Subcutaneous adipose tissue (tissue), 4 donors: ENCODE data around the gene BYSL. TPM values are rescaled to one million over a fixed set of nuclear protein-coding genes. Genes with fewer than 3 reads are reported as not detected.

Experiments used
- CTCF ChIP-seq: fragments of 450-650 bp; IDR thresholded peaks from one replicate; pipeline ENCODE4 v1.5.1; 2016; ENCODE audit warnings: low read depth, mild to moderate bottlenecking, control low read depth, antibody characterized with exemption, moderate library complexity
- total RNA-seq, 4 donors: library from RNA; depleted of rRNA; stranded (reverse); fragments of >200 nt; gene quantifications; one replicate each; pipeline ENCODE4 v1.1.0, GENCODE V29; 2016

The BYSL gene
- total RNA-seq, 4 donors from 2014 or later = 3.2 to 12.1 (median 6.2) TPM

GRCh38 chr6:41917528-41917927 is 3.8 kb upstream of the BYSL start:
- no peak for TF ChIP-seq CTCF

- TF ChIP-seq CTCF = no peak
These were observed 356 bp downstream of the BYSL start for GRCh38 chr6:41921712-41921998.

- no peak for TF ChIP-seq CTCF
These were observed 855 bp downstream of the BYSL start for GRCh38 chr6:41922154-41922553.

- no peak for TF ChIP-seq CTCF
These were observed 6.0 kb downstream of the BYSL start for GRCh38 chr6:41927253-41927652.

- no peak for TF ChIP-seq CTCF
These were observed 8.6 kb downstream of the BYSL start for GRCh38 chr6:41929924-41930323.

GRCh38 chr6:41931792-41932191 is 10.5 kb downstream of the BYSL start:
- TF ChIP-seq CTCF = no peak

GRCh38 chr6:41932378-41932777 is 11.1 kb downstream of the BYSL start:
- no peak for TF ChIP-seq CTCF
